Measurements from ENCODE around the gene XPO6.

The XPO6 gene

DNA sequence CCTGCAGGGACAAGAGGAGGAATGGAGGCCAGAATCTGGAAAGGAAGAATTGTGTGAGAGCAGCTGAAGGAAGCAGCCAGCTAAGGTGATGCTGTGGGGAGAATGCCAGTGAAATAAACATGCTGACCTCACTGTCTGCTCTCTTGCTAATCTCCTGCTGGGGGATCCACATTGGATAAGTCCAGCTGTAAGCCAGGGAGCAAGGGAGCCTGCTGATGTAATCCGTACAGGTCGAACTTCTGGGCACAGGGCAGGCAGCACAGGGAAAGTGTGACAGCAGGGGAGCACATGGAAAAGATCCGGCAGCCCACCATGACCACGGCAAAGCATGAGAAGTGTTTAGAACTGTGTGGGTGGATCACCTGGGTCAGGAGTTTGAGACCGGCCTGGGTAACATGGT, 7.5 kb upstream of the XPO6 start:
- no peak for TF ChIP-seq EZH2phosphoT487 (IDR thresholded peaks at IDR 0.05; ENCODE audit: borderline replicate concordance)
- TF ChIP-seq, protein P1, sequence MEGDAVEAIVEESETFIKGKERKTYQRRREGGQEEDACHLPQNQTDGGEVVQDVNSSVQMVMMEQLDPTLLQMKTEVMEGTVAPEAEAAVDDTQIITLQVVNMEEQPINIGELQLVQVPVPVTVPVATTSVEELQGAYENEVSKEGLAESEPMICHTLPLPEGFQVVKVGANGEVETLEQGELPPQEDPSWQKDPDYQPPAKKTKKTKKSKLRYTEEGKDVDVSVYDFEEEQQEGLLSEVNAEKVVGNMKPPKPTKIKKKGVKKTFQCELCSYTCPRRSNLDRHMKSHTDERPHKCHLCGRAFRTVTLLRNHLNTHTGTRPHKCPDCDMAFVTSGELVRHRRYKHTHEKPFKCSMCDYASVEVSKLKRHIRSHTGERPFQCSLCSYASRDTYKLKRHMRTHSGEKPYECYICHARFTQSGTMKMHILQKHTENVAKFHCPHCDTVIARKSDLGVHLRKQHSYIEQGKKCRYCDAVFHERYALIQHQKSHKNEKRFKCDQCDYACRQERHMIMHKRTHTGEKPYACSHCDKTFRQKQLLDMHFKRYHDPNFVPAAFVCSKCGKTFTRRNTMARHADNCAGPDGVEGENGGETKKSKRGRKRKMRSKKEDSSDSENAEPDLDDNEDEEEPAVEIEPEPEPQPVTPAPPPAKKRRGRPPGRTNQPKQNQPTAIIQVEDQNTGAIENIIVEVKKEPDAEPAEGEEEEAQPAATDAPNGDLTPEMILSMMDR (conservative IDR thresholded peaks at IDR 0.05; ENCODE audit: low read length) = no peak
- Histone ChIP-seq H4K20me1 (ENCODE audit: insufficient read depth, low read length, poor library complexity, severe bottlenecking) (no peaks in the 10 kb centered on the region), H2AFZ (ENCODE audit: low read length) (no peak overlapping the region)

DNA sequence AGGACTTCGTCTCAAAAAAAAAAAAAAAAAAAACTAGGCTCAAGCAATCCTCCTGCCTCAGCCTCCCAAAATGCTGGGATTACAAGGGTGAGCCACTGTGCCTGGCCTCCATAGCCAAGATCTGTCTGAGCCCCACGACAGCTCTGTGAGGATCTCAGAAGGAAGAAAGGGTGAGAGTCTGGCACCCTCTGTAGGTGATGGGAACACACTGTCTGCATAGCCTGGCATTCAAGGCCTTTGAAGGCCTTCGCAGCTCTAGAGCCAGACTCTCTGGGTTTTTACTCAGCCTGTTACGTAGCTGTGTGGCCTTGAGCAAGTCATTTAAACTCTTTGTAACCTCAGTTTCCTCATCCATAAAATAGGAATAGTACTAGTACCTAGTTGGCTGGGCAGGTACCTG, 6.3 kb upstream of the XPO6 start:
- H3K79me2 ChIP-seq (ENCODE audit: insufficient read depth, low read length) = no peaks in the 10 kb centered on the region
- no peak overlapping the region for H2AFZ ChIP-seq (ENCODE audit: low read length)
- no peaks in the 10 kb centered on the region for H4K20me1 ChIP-seq (ENCODE audit: insufficient read depth, low read length, poor library complexity, severe bottlenecking)
- H3K4me1 ChIP-seq (ENCODE audit: insufficient read depth, low read length, poor library complexity, severe bottlenecking) = no peaks in the 10 kb centered on the region
- H3K9me3 ChIP-seq (ENCODE audit: insufficient read depth, low read depth, low read length) = no peaks in the 10 kb centered on the region
- no peaks in the 10 kb centered on the region for H3F3A ChIP-seq (ENCODE audit: low read depth)
- no peak overlapping the region for H3K4me2 ChIP-seq (ENCODE audit: low read depth, low read length, poor library complexity, severe bottlenecking)
- H3K36me3 ChIP-seq (ENCODE audit: insufficient read depth, low read length) = no peaks in the 10 kb centered on the region
- no peak overlapping the region for H3K4me3 ChIP-seq (ENCODE audit: low read length, poor library complexity, severe bottlenecking)
- no peak overlapping the region for H3K9ac ChIP-seq (ENCODE audit: low read depth, low read length, poor library complexity, severe bottlenecking)
- no peaks in the 10 kb centered on the region for H3K27me3 ChIP-seq (ENCODE audit: insufficient read depth, low read length, poor library complexity, severe bottlenecking)
- TF ChIP-seq, protein P1 (conservative IDR thresholded peaks at IDR 0.05; ENCODE audit: low read length) = peak; percentile 66
- no peak for TF ChIP-seq EZH2phosphoT487 (IDR thresholded peaks at IDR 0.05; ENCODE audit: borderline replicate concordance)
- H3K9me2 ChIP-seq (replicated peaks; ENCODE audit: low read depth, low read length) = no peaks in the 10 kb centered on the region

More for the DNA sequence above, 7.5 kb upstream of the XPO6 start:
- Histone ChIP-seq H3K4me3 (ENCODE audit: low read length, poor library complexity, severe bottlenecking) (no peak overlapping the region), H3K79me2 (ENCODE audit: insufficient read depth, low read length) (no peaks in the 10 kb centered on the region), H3K27me3 (ENCODE audit: insufficient read depth, low read length, poor library complexity, severe bottlenecking) (no peaks in the 10 kb centered on the region), H3F3A (ENCODE audit: low read depth) (no peaks in the 10 kb centered on the region), H3K4me2 (ENCODE audit: low read depth, low read length, poor library complexity, severe bottlenecking) (no peak overlapping the region), H3K36me3 (ENCODE audit: insufficient read depth, low read length) (no peaks in the 10 kb centered on the region), H3K4me1 (ENCODE audit: insufficient read depth, low read length, poor library complexity, severe bottlenecking) (no peaks in the 10 kb centered on the region), H3K9me2 (replicated peaks; ENCODE audit: low read depth, low read length) (no peaks in the 10 kb centered on the region), H3K9me3 (ENCODE audit: insufficient read depth, low read depth, low read length) (no peaks in the 10 kb centered on the region), H3K9ac (ENCODE audit: low read depth, low read length, poor library complexity, severe bottlenecking) (no peak overlapping the region)

DNA sequence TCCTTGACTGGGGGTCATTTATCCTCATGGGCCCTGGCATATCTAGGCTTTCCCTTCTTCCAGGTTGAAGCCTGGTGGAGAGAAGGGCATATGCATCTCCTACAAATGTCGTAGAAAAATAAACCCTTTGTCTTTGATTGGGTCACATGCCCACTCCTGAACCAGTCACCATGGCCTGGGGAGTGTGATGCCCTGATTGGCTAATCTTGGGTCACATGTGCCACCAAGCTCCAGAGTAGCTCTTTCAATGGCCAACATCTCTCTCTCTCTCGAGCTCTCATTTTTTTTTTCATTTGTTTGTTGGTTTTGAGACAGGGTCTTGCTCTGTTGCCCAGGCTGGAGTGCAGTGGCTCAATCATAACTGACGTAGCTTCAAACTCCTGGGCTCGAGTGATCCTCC, 5.6 kb upstream of the XPO6 start:
- Histone ChIP-seq H3K4me3 (ENCODE audit: low read length, poor library complexity, severe bottlenecking) (no peak overlapping the region), H3K36me3 (ENCODE audit: insufficient read depth, low read length) (no peaks in the 10 kb centered on the region), H3F3A (ENCODE audit: low read depth) (no peaks in the 10 kb centered on the region), H3K27me3 (ENCODE audit: insufficient read depth, low read length, poor library complexity, severe bottlenecking) (no peaks in the 10 kb centered on the region), H3K9me3 (ENCODE audit: insufficient read depth, low read depth, low read length) (no peaks in the 10 kb centered on the region), H2AFZ (ENCODE audit: low read length) (peak overlapping the region; percentile 68), H3K4me1 (ENCODE audit: insufficient read depth, low read length, poor library complexity, severe bottlenecking) (peaks cover 5% of the 10 kb centered on the region), H3K79me2 (ENCODE audit: insufficient read depth, low read length) (no peaks in the 10 kb centered on the region), H3K9ac (ENCODE audit: low read depth, low read length, poor library complexity, severe bottlenecking) (no peak overlapping the region), H4K20me1 (ENCODE audit: insufficient read depth, low read length, poor library complexity, severe bottlenecking) (no peaks in the 10 kb centered on the region), H3K9me2 (replicated peaks; ENCODE audit: low read depth, low read length) (no peaks in the 10 kb centered on the region), H3K4me2 (ENCODE audit: low read depth, low read length, poor library complexity, severe bottlenecking) (no peak overlapping the region)
- TF ChIP-seq, protein P1 (conservative IDR thresholded peaks at IDR 0.05; ENCODE audit: low read length) = no peak
- TF ChIP-seq EZH2phosphoT487 (IDR thresholded peaks at IDR 0.05; ENCODE audit: borderline replicate concordance) = no peak
